Measurements from ENCODE around the gene DIAPH3.

The DIAPH3 gene

GRCh38 chr13:60139272-60139671 lies 24.5 kb downstream of the DIAPH3 start:
- H3K9me3 ChIP-seq = no peaks in the 10 kb centered on the region
- no peak overlapping the region for H3K4me3 ChIP-seq (ENCODE audit: low read depth in 1 of 2, low read length in 1 of 2)
- no peak overlapping the region for H3K27ac ChIP-seq
- no peak for TF ChIP-seq CTCF (IDR thresholded peaks at IDR 0.05)
- no peaks in the 10 kb centered on the region for H3K27me3 ChIP-seq
- no peaks in the 10 kb centered on the region for H3K36me3 ChIP-seq
- no peaks in the 10 kb centered on the region for H3K4me1 ChIP-seq (ENCODE audit: control insufficient read depth in 1 of 2, insufficient read depth in 1 of 2, low read depth in 1 of 2, low read length in 1 of 2)

- no peak for TF ChIP-seq CTCF (IDR thresholded peaks at IDR 0.05)
- Histone ChIP-seq H3K27me3 (no peaks in the 10 kb centered on the region), H3K27ac (no peak overlapping the region), H3K4me3 (ENCODE audit: low read depth in 1 of 2, low read length in 1 of 2) (no peak overlapping the region), H3K36me3 (no peaks in the 10 kb centered on the region), H3K9me3 (no peaks in the 10 kb centered on the region), H3K4me1 (ENCODE audit: control insufficient read depth in 1 of 2, insufficient read depth in 1 of 2, low read depth in 1 of 2, low read length in 1 of 2) (no peaks in the 10 kb centered on the region)
Observed at GRCh38 chr13:60138674-60139073, 25.1 kb downstream of the DIAPH3 start.

GRCh38 chr13:60137911-60138560 lies 25.7 kb downstream of the DIAPH3 start:
- Histone ChIP-seq H3K27ac (no peak overlapping the region), H3K9me3 (no peaks in the 10 kb centered on the region), H3K4me1 (ENCODE audit: control insufficient read depth in 1 of 2, insufficient read depth in 1 of 2, low read depth in 1 of 2, low read length in 1 of 2) (no peaks in the 10 kb centered on the region), H3K27me3 (no peaks in the 10 kb centered on the region), H3K4me3 (ENCODE audit: low read depth in 1 of 2, low read length in 1 of 2) (no peak overlapping the region), H3K36me3 (no peaks in the 10 kb centered on the region)
- no peak for TF ChIP-seq CTCF (IDR thresholded peaks at IDR 0.05)

DNA sequence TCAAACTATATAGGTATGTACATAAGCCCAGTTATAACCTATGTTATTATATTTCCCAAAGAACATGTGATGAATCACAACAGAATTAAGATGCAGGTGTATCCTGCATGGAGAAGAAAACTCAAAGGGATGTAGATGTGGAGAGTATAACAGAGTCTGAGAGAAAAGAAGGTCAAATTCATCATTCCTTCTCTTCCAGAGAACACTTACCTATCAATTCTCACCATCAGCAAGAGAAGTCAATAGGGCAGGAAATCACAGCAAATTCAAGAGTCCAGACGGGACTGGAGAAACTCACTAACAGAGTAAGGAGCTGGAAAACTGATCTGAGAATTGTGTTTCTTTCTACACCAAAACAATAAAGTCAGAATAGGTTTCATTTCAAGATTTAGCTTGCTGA lies 28.4 kb downstream of the DIAPH3 start:
- TF ChIP-seq CTCF (IDR thresholded peaks at IDR 0.05) = no peak
- H3K27ac ChIP-seq = no peak overlapping the region
- no peaks in the 10 kb centered on the region for H3K27me3 ChIP-seq
- H3K36me3 ChIP-seq = no peaks in the 10 kb centered on the region
- H3K4me1 ChIP-seq (ENCODE audit: control insufficient read depth in 1 of 2, insufficient read depth in 1 of 2, low read depth in 1 of 2, low read length in 1 of 2) = no peaks in the 10 kb centered on the region
- no peaks in the 10 kb centered on the region for H3K9me3 ChIP-seq
- no peak overlapping the region for H3K4me3 ChIP-seq (ENCODE audit: low read depth in 1 of 2, low read length in 1 of 2)

DNA sequence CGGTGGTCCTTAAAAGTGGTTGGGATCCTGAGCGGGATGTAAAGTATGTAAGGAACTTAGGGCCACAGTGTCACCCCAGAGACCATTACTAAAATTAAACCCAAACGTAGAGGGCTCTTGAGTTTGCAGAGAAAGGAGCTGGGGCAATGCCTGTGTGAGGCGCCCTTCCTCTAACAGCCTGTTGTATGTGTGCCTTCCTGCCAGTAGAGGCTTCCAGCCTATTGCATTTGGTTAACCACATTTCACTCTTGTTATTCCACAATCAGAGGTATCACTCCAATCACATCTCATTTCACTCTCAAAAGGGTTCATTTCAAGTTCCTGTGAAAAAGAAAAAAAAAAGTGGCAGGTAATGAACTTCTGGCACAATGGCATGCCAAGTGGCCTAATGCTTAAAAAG lies 29.4 kb downstream of the DIAPH3 start:
- Histone ChIP-seq H3K36me3 (no peaks in the 10 kb centered on the region), H3K27me3 (no peaks in the 10 kb centered on the region), H3K9me3 (no peaks in the 10 kb centered on the region), H3K27ac (no peak overlapping the region), H3K4me3 (ENCODE audit: low read depth in 1 of 2, low read length in 1 of 2) (no peak overlapping the region), H3K4me1 (ENCODE audit: control insufficient read depth in 1 of 2, insufficient read depth in 1 of 2, low read depth in 1 of 2, low read length in 1 of 2) (no peaks in the 10 kb centered on the region)
- no peak for TF ChIP-seq CTCF (IDR thresholded peaks at IDR 0.05)

DNA sequence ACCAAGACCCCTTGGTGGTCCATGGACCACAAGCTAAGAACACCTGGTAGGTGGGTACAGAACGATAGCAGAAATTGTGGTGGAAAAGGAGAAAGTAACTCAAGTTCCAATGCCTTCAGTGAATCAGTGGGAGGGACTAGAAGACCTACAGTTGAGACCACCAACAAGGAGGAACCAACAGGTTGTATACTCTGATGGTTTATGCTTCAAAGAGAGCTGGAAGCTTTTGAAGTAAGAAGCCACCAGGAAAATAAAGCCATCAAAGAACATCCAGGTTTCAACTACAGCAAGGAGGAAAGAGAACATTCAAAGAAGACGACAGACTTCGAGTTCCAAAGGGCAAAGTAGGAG lies 42.4 kb downstream of the DIAPH3 start:
- H3K4me1 ChIP-seq (ENCODE audit: control insufficient read depth in 1 of 2, insufficient read depth in 1 of 2, low read depth in 1 of 2, low read length in 1 of 2) = no peaks in the 10 kb centered on the region
- TF ChIP-seq CTCF (IDR thresholded peaks at IDR 0.05) = no peak
- no peak overlapping the region for H3K27ac ChIP-seq
- H3K27me3 ChIP-seq = no peaks in the 10 kb centered on the region
- H3K4me3 ChIP-seq (ENCODE audit: low read depth in 1 of 2, low read length in 1 of 2) = no peak overlapping the region
- H3K9me3 ChIP-seq = no peaks in the 10 kb centered on the region
- no peaks in the 10 kb centered on the region for H3K36me3 ChIP-seq
